Neural cell (in vitro differentiated cells): ENCODE data around the gene ITGB1BP2. TPM values are rescaled to one million over a fixed set of nuclear protein-coding genes. Genes with fewer than 3 reads are reported as not detected.
"Not testable (repeated sequence)": the region's sequence is repeated elsewhere in the genome, so short reads cannot be mapped to it uniquely, and the experiment has no call there.

Experiments
- H2AFZ ChIP-seq: fragments of 200-600, 300-800 bp; sonication (generic), shearing (Covaris generic); 2 replicates; pipeline ENCODE4 v1.6.0; 2014; ENCODE audit warnings: low read depth, mild to moderate bottlenecking, antibody characterized with exemption, low read length, moderate library complexity
- H3F3A ChIP-seq: fragments of 200-600 bp; shearing (Covaris generic); 2 replicates; pipeline ENCODE4 v1.6.1; 2016; ENCODE audit warnings: mild to moderate bottlenecking, moderate library complexity, mixed read lengths, antibody characterized with exemption, low read length; ENCODE audit not compliant: insufficient read depth, poor library complexity, severe bottlenecking
- H3K27ac ChIP-seq: fragments of 200-600, 300-800 bp; sonication (generic), shearing (Covaris generic); 2 replicates; pipeline ENCODE4 v1.5.1; 2014; ENCODE audit warnings: mild to moderate bottlenecking, low read length, moderate library complexity
- H3K27me3 ChIP-seq: fragments of 300-800, 200-600 bp; sonication (generic), shearing (Covaris generic); 2 replicates; pipeline ENCODE4 v1.6.0; 2014; ENCODE audit warnings: mild to moderate bottlenecking, low read depth, low read length, moderate library complexity; ENCODE audit not compliant: insufficient read depth
- H3K36me3 ChIP-seq: fragments of 300-800, 200-600 bp; sonication (generic), shearing (Covaris generic); 2 replicates; pipeline ENCODE4 v1.5.1; 2014; ENCODE audit warnings: mild to moderate bottlenecking, antibody characterized with exemption, low read length, moderate library complexity; ENCODE audit not compliant: insufficient read depth
- H3K4me2 ChIP-seq: fragments of 300-800, 200-600 bp; sonication (generic), shearing (Covaris generic); 2 replicates; pipeline ENCODE4 v1.6.0; 2014; ENCODE audit warnings: mild to moderate bottlenecking, low read length
- H3K4me3 ChIP-seq: fragments of 300-800, 200-600 bp; sonication (generic), shearing (Covaris generic); 2 replicates; pipeline ENCODE4 v1.5.1; 2014; ENCODE audit warnings: mild to moderate bottlenecking, low read length, moderate library complexity
- H3K79me2 ChIP-seq: fragments of 200-600 bp; shearing (Covaris generic); replicated peaks from 2 replicates; pipeline ENCODE4 v1.6.0; 2014; ENCODE audit warnings: mild to moderate bottlenecking, low read length, moderate library complexity; ENCODE audit not compliant: insufficient read depth
- H3K9ac ChIP-seq: fragments of 300-800, 200-600 bp; sonication (generic), shearing (Covaris generic); 2 replicates; pipeline ENCODE4 v1.6.1; 2016; ENCODE audit warnings: mild to moderate bottlenecking, low read length, mixed read lengths
- H3K9me2 ChIP-seq: fragments of 200-600 bp; shearing (Covaris generic); 2 replicates; pipeline ENCODE4 v1.6.1; 2016; ENCODE audit warnings: mild to moderate bottlenecking, low read length, mixed read lengths; ENCODE audit not compliant: insufficient read depth
- H3K9me3 ChIP-seq: fragments of 200-600, 300-800 bp; sonication (generic), shearing (Covaris generic); 2 replicates; pipeline ENCODE4 v1.6.1; 2016; ENCODE audit warnings: mild to moderate bottlenecking, mixed run types, low read length, moderate library complexity, mixed read lengths
- H4K20me1 ChIP-seq: fragments of 200-600 bp; shearing (Covaris generic); 2 replicates; pipeline ENCODE4 v1.6.1; 2016; ENCODE audit warnings: mild to moderate bottlenecking, mixed run types; ENCODE audit not compliant: insufficient read depth
- CTCF ChIP-seq: fragments of 450-650 bp; IDR thresholded peaks from 2 replicates; pipeline ENCODE4 v1.5.1; 2014; ENCODE audit warnings: antibody characterized with exemption, mild to moderate bottlenecking, moderate library complexity; ENCODE audit not compliant: poor library complexity, severe bottlenecking
- EP300 ChIP-seq: fragments of 450-650 bp; conservative IDR thresholded peaks from 2 replicates; pipeline ENCODE4 v1.6.1; 2014; ENCODE audit warnings: antibody characterized with exemption, mild to moderate bottlenecking, moderate library complexity; ENCODE audit not compliant: poor library complexity, severe bottlenecking
- EZH2 ChIP-seq: fragments of 200-600, 300-800 bp; shearing (Covaris generic), sonication (generic); IDR thresholded peaks from 2 replicates; pipeline ENCODE4 v1.6.1; 2014; ENCODE audit warnings: antibody characterized with exemption, low read length, borderline replicate concordance, mild to moderate bottlenecking; ENCODE audit not compliant: insufficient read depth, poor library complexity, severe bottlenecking
- POLR2AphosphoS5 ChIP-seq: IDR thresholded peaks from 2 replicates; pipeline ENCODE4 v1.6.1; 2012
- RAD21 ChIP-seq: fragments of 450-650 bp; conservative IDR thresholded peaks from 2 replicates; pipeline ENCODE4 v1.6.1; 2014; ENCODE audit warnings: antibody characterized with exemption, mild to moderate bottlenecking, moderate library complexity
- SMC3 ChIP-seq: fragments of 450-650 bp; conservative IDR thresholded peaks from 2 replicates; pipeline ENCODE4 v1.6.1; 2014; ENCODE audit warnings: antibody characterized with exemption, mild to moderate bottlenecking, moderate library complexity; ENCODE audit not compliant: poor library complexity
- polyA plus RNA-seq: library from polyadenylated mRNA; depleted of rRNA; stranded (reverse); fragments of >200 nt; gene quantifications from 2 replicates; pipeline ENCODE4 v1.2.3, GENCODE V29; 2014

Gene ITGB1BP2
- polyA plus RNA-seq, 1 donor from 2014 or later = 2.8 TPM

- Histone ChIP-seq H3K9me2 (no peaks in the 10 kb centered on the region), H3F3A (no peaks in the 10 kb centered on the region), H3K36me3 (no peaks in the 10 kb centered on the region), H3K27me3 (no peaks in the 10 kb centered on the region), H4K20me1 (no peaks in the 10 kb centered on the region), H3K79me2 (no peaks in the 10 kb centered on the region), H3K4me2 (no peak overlapping the region), H3K27ac (no peak overlapping the region), H2AFZ (no peak overlapping the region), H3K9me3 (no peaks in the 10 kb centered on the region), H3K4me3 (no peak overlapping the region), H3K9ac (no peak overlapping the region)
- no peak for TF ChIP-seq SMC3
These were observed 3.4 kb upstream of the ITGB1BP2 start for GRCh38 chrX:71298119-71298518.

GRCh38 chrX:71300064-71300463 lies 1.5 kb upstream of the ITGB1BP2 start:
- not testable (repeated sequence) for H3K9me2 ChIP-seq, H3K9ac ChIP-seq, H3K4me3 ChIP-seq, H4K20me1 ChIP-seq, H3K79me2 ChIP-seq, H2AFZ ChIP-seq, H3F3A ChIP-seq, H3K36me3 ChIP-seq, H3K9me3 ChIP-seq, H3K27ac ChIP-seq, H3K4me2 ChIP-seq, H3K27me3 ChIP-seq

GRCh38 chrX:71300495-71300894 lies 1.1 kb upstream of the ITGB1BP2 start:
- H3K79me2 ChIP-seq, H3K9me2 ChIP-seq, H3K9me3 ChIP-seq, H3F3A ChIP-seq, H3K27me3 ChIP-seq, H3K9ac ChIP-seq, H3K27ac ChIP-seq, H3K4me3 ChIP-seq, H3K36me3 ChIP-seq, H3K4me2 ChIP-seq, H4K20me1 ChIP-seq, H2AFZ ChIP-seq: not testable (repeated sequence)

- H2AFZ ChIP-seq = no peak overlapping the region
- no peaks in the 10 kb centered on the region for H3K36me3 ChIP-seq
- no peak overlapping the region for H3K27ac ChIP-seq
- H3K9me3 ChIP-seq = no peaks in the 10 kb centered on the region
- no peaks in the 10 kb centered on the region for H3K27me3 ChIP-seq
- no peak overlapping the region for H3K4me3 ChIP-seq
- H4K20me1 ChIP-seq = no peaks in the 10 kb centered on the region
- H3K4me2 ChIP-seq = no peak overlapping the region
- H3K79me2 ChIP-seq = no peaks in the 10 kb centered on the region
- H3F3A ChIP-seq = no peaks in the 10 kb centered on the region
- no peak overlapping the region for H3K9ac ChIP-seq
- TF ChIP-seq EZH2 = no peak
- TF ChIP-seq CTCF = no peak
- TF ChIP-seq POLR2AphosphoS5 = no peak
- TF ChIP-seq RAD21 = no peak
- no peak for TF ChIP-seq EP300
- H3K9me2 ChIP-seq = no peaks in the 10 kb centered on the region
These were observed 1.1 kb downstream of the ITGB1BP2 start for GRCh38 chrX:71302461-71303213.
